Activated CD8-positive, alpha-beta T cell treated with anti-CD3 and anti-CD28 coated beads, Interleukin-2, amount 10 ng/mL, durations not matched to agents 7 days and 5 days (primary cell): Measurements from ENCODE around the gene CTSH. TPM values are rescaled to one million over a fixed set of nuclear protein-coding genes. Genes with fewer than 3 reads are reported as not detected.
"Not testable (repeated sequence)": the region's sequence is repeated elsewhere in the genome, so short reads cannot be mapped to it uniquely, and the experiment has no call there.

Experiments used
- ATAC-seq: fragments of 150-1000 bp; cut with Tn5 transposase; one replicate; pipeline ENCODE4 v1.10.0; 2021; ENCODE audit warnings: moderate library complexity
- CTCF ChIA-PET: fragments of 350-600 bp; sonication (Branson Sonifier 250); formaldehyde crosslinking; loops from one replicate; lab custom pipeline; 2021; ENCODE audit warnings: antibody characterized with exemption; lab: Charles Lee
- POLR2A ChIA-PET: fragments of 350-600 bp; sonication (Branson Sonifier 250); formaldehyde crosslinking; loops from one replicate; lab custom pipeline; 2021; ENCODE audit warnings: antibody characterized with exemption; lab: Charles Lee
- DNase-seq: peaks from one replicate; pipeline ENCODE4 v3.0.0-alpha.2; 2020
- H3K27ac Mint-ChIP-seq: one replicate; pipeline ENCODE4 v1.8.0; 2021; ENCODE audit warnings: mild to moderate bottlenecking, mixed read lengths
- H3K27me3 Mint-ChIP-seq: one replicate; pipeline ENCODE4 v1.8.0; 2021; ENCODE audit warnings: low read depth, mixed read lengths
- H3K36me3 Mint-ChIP-seq: one replicate; pipeline ENCODE4 v1.8.0; 2021; ENCODE audit warnings: low read depth, mixed read lengths
- H3K4me1 Mint-ChIP-seq: one replicate; pipeline ENCODE4 v1.8.0; 2021; ENCODE audit warnings: low read depth, mixed read lengths
- H3K4me3 Mint-ChIP-seq: one replicate; pipeline ENCODE4 v1.8.0; 2021; ENCODE audit warnings: mild to moderate bottlenecking, mixed read lengths
- H3K9me3 Mint-ChIP-seq: one replicate; pipeline ENCODE4 v1.8.0; 2022; ENCODE audit warnings: mixed read lengths; ENCODE audit not compliant: insufficient read depth
- total RNA-seq, 2 experiments: library from RNA; stranded (reverse); gene quantifications; one replicate each; pipeline ENCODE4 v1.2.3, GENCODE V29; 2021

Gene CTSH
- total RNA-seq, 2 experiments from 2014 or later: 34.0 to 35.3 TPM

- H3K9me3 Mint-ChIP-seq: no peaks in the 10 kb centered on the region
- no peak overlapping the region for H3K4me3 Mint-ChIP-seq
- DNase-seq (no peak), ATAC-seq (no peak)
- peaks cover 12% of the 10 kb centered on the region for H3K36me3 Mint-ChIP-seq
- H3K27ac Mint-ChIP-seq: no peak overlapping the region
- CTCF ChIA-PET: no interaction called here
- peaks cover 22% of the 10 kb centered on the region for H3K4me1 Mint-ChIP-seq
- POLR2A ChIA-PET: interaction anchor here (0.6 kb wide), 1 partner anchor 13 kb away, joined by 3 read pairs; no protein-coding TSS in a partner anchor
- H3K27me3 Mint-ChIP-seq: peaks cover under 1% of the 10 kb centered on the region
These were observed 11.5 kb downstream of the CTSH start for GRCh38 chr15:78933187-78933822.

GRCh38 chr15:78932258-78932808, 12.5 kb downstream of the CTSH start:
- no peaks in the 10 kb centered on the region for H3K9me3 Mint-ChIP-seq
- H3K4me3 Mint-ChIP-seq: no peak overlapping the region
- peaks cover 15% of the 10 kb centered on the region for H3K4me1 Mint-ChIP-seq
- no peak for ATAC-seq
- peaks cover 12% of the 10 kb centered on the region for H3K36me3 Mint-ChIP-seq
- CTCF ChIA-PET: no interaction called here
- POLR2A ChIA-PET: interaction anchor here (0.6 kb wide), 1 partner anchor 12 kb away, joined by 3 read pairs; no protein-coding TSS in a partner anchor
- no peaks in the 10 kb centered on the region for H3K27me3 Mint-ChIP-seq
- H3K27ac Mint-ChIP-seq: no peak overlapping the region
- no peak for DNase-seq

GRCh38 chr15:78931439-78932257, 13.2 kb downstream of the CTSH start:
- Mint-ChIP-seq H3K36me3 (peaks cover 9% of the 10 kb centered on the region), H3K4me3 (no peak overlapping the region), H3K27me3 (no peaks in the 10 kb centered on the region), H3K27ac (no peak overlapping the region), H3K4me1 (peaks cover 8% of the 10 kb centered on the region), H3K9me3 (no peaks in the 10 kb centered on the region)
- ChIA-PET CTCF (no interaction called here), POLR2A (interaction anchor here (0.6 kb wide), 1 partner anchor 514 kb away, joined by 3 read pairs; no protein-coding TSS in a partner anchor)
- no peak for DNase-seq
- ATAC-seq: no peak

GRCh38 chr15:78930577-78931388, 14.1 kb downstream of the CTSH start:
- Mint-ChIP-seq H3K27ac (no peak overlapping the region), H3K27me3 (no peaks in the 10 kb centered on the region), H3K4me3 (no peak overlapping the region), H3K9me3 (no peaks in the 10 kb centered on the region), H3K36me3 (peaks cover 9% of the 10 kb centered on the region), H3K4me1 (peaks cover 2% of the 10 kb centered on the region)
- no peak for DNase-seq
- POLR2A ChIA-PET: no interaction called here
- CTCF ChIA-PET: no interaction called here
- peak; percentile 5 for ATAC-seq

GRCh38 chr15:78929536-78930264, 15.1 kb downstream of the CTSH start:
- DNase-seq: no peak
- Mint-ChIP-seq H3K27ac (no peak overlapping the region), H3K27me3 (no peaks in the 10 kb centered on the region), H3K36me3 (peaks cover 9% of the 10 kb centered on the region), H3K9me3 (no peaks in the 10 kb centered on the region), H3K4me3 (no peak overlapping the region), H3K4me1 (peaks cover under 1% of the 10 kb centered on the region)
- CTCF ChIA-PET: no interaction called here
- POLR2A ChIA-PET: no interaction called here
- ATAC-seq: no peak

GRCh38 chr15:78928616-78929093, 16.2 kb downstream of the CTSH start:
- ChIA-PET POLR2A (no interaction called here), CTCF (no interaction called here)
- Mint-ChIP-seq H3K36me3 (peaks cover 10% of the 10 kb centered on the region), H3K27me3 (no peaks in the 10 kb centered on the region), H3K4me1 (no peaks in the 10 kb centered on the region), H3K27ac (no peak overlapping the region), H3K4me3 (no peak overlapping the region), H3K9me3 (no peaks in the 10 kb centered on the region)
- no peak for ATAC-seq
- no peak for DNase-seq

- Mint-ChIP-seq H3K36me3 (peaks cover 10% of the 10 kb centered on the region), H3K27ac (peak overlapping the region; percentile 60)
- H3K4me3 Mint-ChIP-seq, H3K4me1 Mint-ChIP-seq, CTCF ChIA-PET, DNase-seq, H3K27me3 Mint-ChIP-seq, H3K9me3 Mint-ChIP-seq, ATAC-seq, POLR2A ChIA-PET: not testable (repeated sequence)
These were observed 16.7 kb downstream of the CTSH start for GRCh38 chr15:78928176-78928575.

GRCh38 chr15:78927077-78927790, 17.6 kb downstream of the CTSH start:
- H3K9me3 Mint-ChIP-seq: no peaks in the 10 kb centered on the region
- ChIA-PET CTCF (no interaction called here), POLR2A (no interaction called here)
- H3K27ac Mint-ChIP-seq: no peak overlapping the region
- no peak overlapping the region for H3K4me3 Mint-ChIP-seq
- DNase-seq (no peak), ATAC-seq (no peak)
- no peaks in the 10 kb centered on the region for H3K27me3 Mint-ChIP-seq
- H3K36me3 Mint-ChIP-seq: peaks cover 11% of the 10 kb centered on the region
- no peaks in the 10 kb centered on the region for H3K4me1 Mint-ChIP-seq

- H3K36me3 Mint-ChIP-seq: peaks cover 20% of the 10 kb centered on the region
- no peaks in the 10 kb centered on the region for H3K9me3 Mint-ChIP-seq
- H3K4me1 Mint-ChIP-seq: no peaks in the 10 kb centered on the region
- no peak for DNase-seq
- H3K27ac Mint-ChIP-seq: no peak overlapping the region
- ATAC-seq: no peak
- POLR2A ChIA-PET: no interaction called here
- H3K27me3 Mint-ChIP-seq: no peaks in the 10 kb centered on the region
- no peak overlapping the region for H3K4me3 Mint-ChIP-seq
- CTCF ChIA-PET: no interaction called here
These were observed 18.7 kb downstream of the CTSH start for GRCh38 chr15:78925956-78926743.

- no peak for ATAC-seq
- ChIA-PET CTCF (no interaction called here), POLR2A (interaction anchor here (0.9 kb wide), 1 partner anchor 42 kb away, joined by 3 read pairs; no protein-coding TSS in a partner anchor)
These were observed 19.7 kb downstream of the CTSH start for GRCh38 chr15:78925076-78925624.

More at GRCh38 chr15:78925076-78925624, 19.7 kb downstream of the CTSH start:
- Mint-ChIP-seq H3K4me3 (no peak overlapping the region), H3K27ac (no peak overlapping the region), H3K9me3 (no peaks in the 10 kb centered on the region), H3K36me3 (peaks cover 19% of the 10 kb centered on the region), H3K4me1 (no peaks in the 10 kb centered on the region), H3K27me3 (no peaks in the 10 kb centered on the region)
- no peak for DNase-seq
